CD4-positive, alpha-beta T cell (primary cell): ENCODE results near the gene SUPT20HL1. TPM values are rescaled to one million over a fixed set of nuclear protein-coding genes. Genes with fewer than 3 reads are reported as not detected.
A peak's percentile ranks its signal among the peaks of the same experiment; 100 is the strongest.

Source experiments
- ATAC-seq: fragments of 200-7000 bp; cut with Tn5 transposase; one replicate; pipeline ENCODE4 v1.10.0; 2022; ENCODE audit warnings: mild to moderate bottlenecking; ENCODE audit not compliant: poor library complexity
- CTCF ChIA-PET: fragments of 350-600 bp; sonication (Branson Sonifier 250); formaldehyde crosslinking; loops from one replicate; lab custom pipeline; 2021; ENCODE audit warnings: antibody characterized with exemption, inconsistent platforms; lab: Charles Lee
- POLR2A ChIA-PET: fragments of 350-600 bp; sonication (Branson Sonifier 250); formaldehyde crosslinking; loops from one replicate; lab custom pipeline; 2021; ENCODE audit warnings: antibody characterized with exemption, inconsistent platforms; lab: Charles Lee
- DNase-seq, 14 experiments: peaks; one replicate each; pipeline ENCODE4 v3.0.0-alpha.2; 2013 to 2020; ENCODE audit warnings: mixed read lengths in 2 of 14
- H3K27ac ChIP-seq, 2 donors: one replicate each; pipeline versions ENCODE4 v1.5.1 to v1.7.0; 2013; ENCODE audit warnings: low read length in 2 of 2, low read depth in 1 of 2, mild to moderate bottlenecking in 1 of 2
- H3K27me3 ChIP-seq, 2 experiments: 1 replicate in 1 of 2; 2 replicates in 1 of 2; pipeline versions ENCODE4 v1.6.1 to v1.7.0; 2013; ENCODE audit warnings: low read length in 2 of 2, control low read depth in 1 of 2, mild to moderate bottlenecking in 1 of 2, moderate library complexity in 1 of 2; ENCODE audit not compliant: insufficient read depth in 2 of 2, control insufficient read depth in 1 of 2
- H3K36me3 ChIP-seq: one replicate; pipeline ENCODE4 v1.6.1; 2013; ENCODE audit warnings: low read length, control low read depth; ENCODE audit not compliant: insufficient read depth
- H3K4me1 ChIP-seq: one replicate; pipeline ENCODE4 v1.6.1; 2013; ENCODE audit warnings: low read length, control low read depth; ENCODE audit not compliant: insufficient read depth
- H3K4me3 ChIP-seq: one replicate; pipeline ENCODE4 v1.5.1; 2013; ENCODE audit warnings: mild to moderate bottlenecking, low read length, moderate library complexity
- H3K9me3 ChIP-seq, 2 experiments: 1 replicate in 1 of 2; 2 replicates in 1 of 2; pipeline versions ENCODE4 v1.6.1 to v1.7.0; 2013; ENCODE audit warnings: low read length in 2 of 2, mild to moderate bottlenecking in 2 of 2, control low read depth in 1 of 2, moderate library complexity in 1 of 2; ENCODE audit not compliant: control insufficient read depth in 1 of 2, insufficient read depth in 1 of 2
- H3K27ac Mint-ChIP-seq: one replicate; pipeline ENCODE4 v1.8.0; 2020; ENCODE audit warnings: mixed read lengths
- H3K27me3 Mint-ChIP-seq: one replicate; pipeline ENCODE4 v1.8.0; 2021; ENCODE audit warnings: mixed read lengths
- H3K36me3 Mint-ChIP-seq: one replicate; pipeline ENCODE4 v1.8.0; 2021; ENCODE audit warnings: low read depth, mixed read lengths
- H3K4me1 Mint-ChIP-seq: one replicate; pipeline ENCODE4 v1.8.0; 2021; ENCODE audit warnings: low read depth, mixed read lengths
- H3K4me3 Mint-ChIP-seq: one replicate; pipeline ENCODE4 v1.8.0; 2020; ENCODE audit warnings: mild to moderate bottlenecking, mixed read lengths
- H3K9me3 Mint-ChIP-seq: one replicate; pipeline ENCODE4 v1.8.0; 2020; ENCODE audit warnings: mixed read lengths
- CTCF ChIP-seq: fragments of 200-600 bp; IDR thresholded peaks from one replicate; pipeline ENCODE4 v1.8.0; 2022; ENCODE audit warnings: antibody characterized with exemption, mild to moderate bottlenecking
- intact Hi-C, 2 experiments: fragments of 100-400 bp; cut with DNase I in 1 of 2; cut with micrococcal nuclease in 1 of 2; formaldehyde crosslinking; loops; one replicate each; pipeline versions ENCODE4 v1.15.1 to v1.9.0; 2023 to 2025; cut with DNase I, micrococcal nuclease
- total RNA-seq, 174 experiments: library from RNA in 2 of 174; stranded (reverse) in 2 of 174; gene quantifications; one replicate each; pipeline ENCODE4 v1.2.3 and lab custom pipeline; 2021 to 2026

The SUPT20HL1 gene
- total RNA-seq, 2 experiments from 2014 or later: not detected

- Histone ChIP-seq H3K4me1 (no peaks in the 10 kb centered on the region), H3K9me3 (no peaks in the 10 kb centered on the region), H3K4me3 (no peak overlapping the region), H3K36me3 (no peaks in the 10 kb centered on the region), H3K27me3 (peaks cover 0 to 3% of the 10 kb centered on the region in 2 experiments), H3K27ac (no peak overlapping the region)
- H3K27me3 Mint-ChIP-seq: no peaks in the 10 kb centered on the region
- ChIA-PET CTCF (no interaction called here), POLR2A (no interaction called here)
- no peaks in the 10 kb centered on the region for H3K36me3 Mint-ChIP-seq
- ATAC-seq: no peak
- DNase-seq: peak in 1 of 14 experiments; percentile 5
- intact Hi-C loops: no loop called here
- H3K4me3 Mint-ChIP-seq: no peak overlapping the region
- no peak for TF ChIP-seq CTCF
- H3K27ac Mint-ChIP-seq: no peak overlapping the region
- H3K4me1 Mint-ChIP-seq: peaks cover 11% of the 10 kb centered on the region
- no peaks in the 10 kb centered on the region for H3K9me3 Mint-ChIP-seq
These were observed 16.7 kb upstream of the SUPT20HL1 start for GRCh38 chrX:24343719-24344118.

GRCh38 chrX:24347881-24348280, 12.6 kb upstream of the SUPT20HL1 start:
- no peaks in the 10 kb centered on the region for H3K36me3 ChIP-seq
- H3K27ac ChIP-seq: no peak overlapping the region
- H3K9me3 ChIP-seq: no peaks in the 10 kb centered on the region
- no peaks in the 10 kb centered on the region for H3K4me1 ChIP-seq
- H3K4me3 Mint-ChIP-seq: no peak overlapping the region
- POLR2A ChIA-PET: no interaction called here
- peaks cover 11% of the 10 kb centered on the region for H3K4me1 Mint-ChIP-seq
- H3K27ac Mint-ChIP-seq: no peak overlapping the region
- no peaks in the 10 kb centered on the region for H3K9me3 Mint-ChIP-seq
- H3K36me3 Mint-ChIP-seq: no peaks in the 10 kb centered on the region
- TF ChIP-seq CTCF: no peak
- no peaks in the 10 kb centered on the region for H3K27me3 Mint-ChIP-seq
- no peak overlapping the region for H3K4me3 ChIP-seq
- H3K27me3 ChIP-seq: no peaks in the 10 kb centered on the region
- ATAC-seq (no peak), DNase-seq (no peak)
- CTCF ChIA-PET: no interaction called here
- intact Hi-C loops: no loop called here

GRCh38 chrX:24350217-24350616, 10.2 kb upstream of the SUPT20HL1 start:
- no peak for ATAC-seq

More at GRCh38 chrX:24350217-24350616, 10.2 kb upstream of the SUPT20HL1 start:
- Histone ChIP-seq H3K36me3 (no peaks in the 10 kb centered on the region), H3K4me1 (no peaks in the 10 kb centered on the region), H3K27ac (no peak overlapping the region), H3K9me3 (no peaks in the 10 kb centered on the region), H3K4me3 (no peak overlapping the region), H3K27me3 (no peaks in the 10 kb centered on the region)
- intact Hi-C loops: no loop called here
- CTCF ChIA-PET: no interaction called here
- Mint-ChIP-seq H3K4me1 (no peaks in the 10 kb centered on the region), H3K4me3 (no peak overlapping the region), H3K9me3 (no peaks in the 10 kb centered on the region), H3K27ac (no peak overlapping the region), H3K36me3 (no peaks in the 10 kb centered on the region), H3K27me3 (no peaks in the 10 kb centered on the region)
- no peak for DNase-seq
- no peak for TF ChIP-seq CTCF
- POLR2A ChIA-PET: no interaction called here
